K562 (cell line): Measurements from ENCODE around the gene USP15. TPM values are rescaled to one million over a fixed set of nuclear protein-coding genes. Genes with fewer than 3 reads are reported as not detected.

ENCODE experiments used
- ATF7 ChIP-seq: fragments of 450-650 bp; IDR thresholded peaks from 2 replicates; pipeline ENCODE4 v1.7.1; 2014; ENCODE audit warnings: mild to moderate bottlenecking, moderate library complexity
- MAFK ChIP-seq: IDR thresholded peaks from 2 replicates; pipeline ENCODE4 v1.6.1; 2011; ENCODE audit warnings: low read length, improper control_type of control experiment
- NCOR1 ChIP-seq: fragments of 450-650 bp; IDR thresholded peaks from 2 replicates; pipeline ENCODE4 v1.6.1; 2016; ENCODE audit warnings: mild to moderate bottlenecking, moderate library complexity
- PHB2 ChIP-seq: fragments of 450-650 bp; IDR thresholded peaks from 2 replicates; pipeline ENCODE4 v1.6.1; 2017; ENCODE audit warnings: low read depth
- PHF8 ChIP-seq: fragments of 200-600 bp; sonication (generic); IDR thresholded peaks from 2 replicates; pipeline ENCODE4 v1.6.1; 2012; ENCODE audit warnings: mixed run types, mild to moderate bottlenecking, inconsistent platforms, low read length, moderate library complexity, borderline replicate concordance
- PHTF2 ChIP-seq: fragments of 250-450 bp; sonication (Bioruptor Pico); IDR thresholded peaks from 2 replicates; pipeline ENCODE4 v1.5.0; 2021; ENCODE audit warnings: mild to moderate bottlenecking
- POLR2A ChIP-seq: fragments of 450-650 bp; conservative IDR thresholded peaks from 2 replicates; pipeline ENCODE4 v1.6.1; 2016
- RUNX1 ChIP-seq: sonication (generic); IDR thresholded peaks from 2 replicates; pipeline ENCODE4 v1.6.1; 2016; ENCODE audit warnings: antibody characterized with exemption, low read depth
- ZNF316 ChIP-seq: fragments of 450-650 bp; IDR thresholded peaks from 2 replicates; pipeline ENCODE4 v1.6.1; 2016
- ZNF584 ChIP-seq: fragments of 200-800 bp; sonication (Bioruptor generic); IDR thresholded peaks from 2 replicates; pipeline ENCODE4 v1.6.1; 2016; ENCODE audit warnings: low read depth, mild to moderate bottlenecking, missing genetic modification characterization, missing compliant biosample characterization
- ZNF668 ChIP-seq: fragments of 250-450 bp; sonication (Bioruptor Pico); IDR thresholded peaks from 2 replicates; pipeline ENCODE4 v1.8.0; 2022; ENCODE audit warnings: mild to moderate bottlenecking, inconsistent platforms
- polyA plus RNA-seq, 8 experiments: library from polyadenylated mRNA; depleted of rRNA in 4 of 8; stranded (reverse) in 5 of 8; unstranded in 3 of 8; fragments of >200 nt; fragmentation: Nextera tagmentation in 2 of 8; fragmentation: Illumina TruSeq in 1 of 8; extraction: Ambion mirVana in 2 of 8; extraction: Trizol in 1 of 8; gene quantifications; 2 replicates each; pipeline versions ENCODE4 v1.2.1 to v1.2.3, GENCODE V29; 2011 to 2014; ENCODE audit warnings: inconsistent platforms in 1 of 8, missing spikeins in 1 of 8
- total RNA-seq, 7 experiments: library from RNA; depleted of rRNA in 6 of 7; stranded (reverse); fragments of >200 nt in 6 of 7; fragmentation: Illumina TruSeq in 2 of 7; extraction: Trizol in 2 of 7; gene quantifications; 2 replicates each; pipeline versions ENCODE4 v1.2.1 to v1.2.3, GENCODE V29; 2011 to 2021; ENCODE audit warnings: low replicate concordance in 1 of 7
- TF ChIP-seq, protein P1 (sequence below): fragments of 450-650 bp; formaldehyde crosslinking; IDR thresholded peaks from 2 replicates; pipeline ENCODE4 v1.4.0; 2022; ENCODE audit warnings: missing genetic modification characterization
- TF ChIP-seq, protein P2 (sequence below): IDR thresholded peaks from 2 replicates; pipeline ENCODE4 v1.6.1; 2012; ENCODE audit warnings: low read depth, low read length, improper control_type of control experiment, borderline replicate concordance
- TF ChIP-seq, protein P3 (sequence below), 2 experiments: fragments of 450-650 bp; IDR thresholded peaks; 2 replicates each; pipeline ENCODE4 v1.6.1; 2016; ENCODE audit warnings: mild to moderate bottlenecking in 2 of 2, borderline replicate concordance in 1 of 2, low read depth in 1 of 2, moderate library complexity in 1 of 2
- TF ChIP-seq, protein P4 (sequence below): IDR thresholded peaks from 3 replicates; pipeline ENCODE4 v1.6.1; 2011; ENCODE audit warnings: borderline replicate concordance, mild to moderate bottlenecking, moderate library complexity; ENCODE audit not compliant: insufficient read length; ENCODE audit errors: extremely low read depth

The USP15 gene
- total and polyA plus RNA-seq, 9 of the 15 experiments (the other 6 are each of a cell fraction or from before 2014, with no cell fraction given), result 140 to 272 (median 182) TPM

DNA sequence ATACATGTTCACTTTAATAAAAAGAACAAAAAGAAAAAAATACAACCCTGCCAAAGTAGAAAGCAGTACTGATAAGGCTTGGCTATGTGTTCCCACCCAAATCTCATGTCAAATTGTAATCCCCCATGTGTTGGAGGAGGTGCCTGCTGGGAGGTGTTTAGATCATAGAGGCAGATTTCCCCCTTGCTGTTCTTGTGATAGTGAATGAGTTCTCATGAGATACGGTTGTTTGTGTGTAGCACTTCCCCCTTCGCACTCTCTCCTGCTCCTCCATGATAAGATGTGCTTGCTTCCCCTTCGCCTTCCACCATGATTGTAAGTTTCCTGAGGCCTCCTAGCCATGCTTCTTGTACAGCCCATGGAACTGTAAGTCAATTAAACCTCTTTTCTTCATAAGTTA, 59.9 kb downstream of the USP15 start (continued):
- no peak for TF ChIP-seq PHF8
- TF ChIP-seq PHTF2 (CRISPR knock-in tag), result no peak
- TF ChIP-seq, protein P1, sequence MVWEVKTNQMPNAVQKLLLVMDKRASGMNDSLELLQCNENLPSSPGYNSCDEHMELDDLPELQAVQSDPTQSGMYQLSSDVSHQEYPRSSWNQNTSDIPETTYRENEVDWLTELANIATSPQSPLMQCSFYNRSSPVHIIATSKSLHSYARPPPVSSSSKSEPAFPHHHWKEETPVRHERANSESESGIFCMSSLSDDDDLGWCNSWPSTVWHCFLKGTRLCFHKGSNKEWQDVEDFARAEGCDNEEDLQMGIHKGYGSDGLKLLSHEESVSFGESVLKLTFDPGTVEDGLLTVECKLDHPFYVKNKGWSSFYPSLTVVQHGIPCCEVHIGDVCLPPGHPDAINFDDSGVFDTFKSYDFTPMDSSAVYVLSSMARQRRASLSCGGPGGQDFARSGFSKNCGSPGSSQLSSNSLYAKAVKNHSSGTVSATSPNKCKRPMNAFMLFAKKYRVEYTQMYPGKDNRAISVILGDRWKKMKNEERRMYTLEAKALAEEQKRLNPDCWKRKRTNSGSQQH (CRISPR knock-in tag), result no peak
- TF ChIP-seq MAFK, result no peak
- peak; percentile 74 for TF ChIP-seq NCOR1
- no peak for TF ChIP-seq ZNF584
- TF ChIP-seq, protein P2, sequence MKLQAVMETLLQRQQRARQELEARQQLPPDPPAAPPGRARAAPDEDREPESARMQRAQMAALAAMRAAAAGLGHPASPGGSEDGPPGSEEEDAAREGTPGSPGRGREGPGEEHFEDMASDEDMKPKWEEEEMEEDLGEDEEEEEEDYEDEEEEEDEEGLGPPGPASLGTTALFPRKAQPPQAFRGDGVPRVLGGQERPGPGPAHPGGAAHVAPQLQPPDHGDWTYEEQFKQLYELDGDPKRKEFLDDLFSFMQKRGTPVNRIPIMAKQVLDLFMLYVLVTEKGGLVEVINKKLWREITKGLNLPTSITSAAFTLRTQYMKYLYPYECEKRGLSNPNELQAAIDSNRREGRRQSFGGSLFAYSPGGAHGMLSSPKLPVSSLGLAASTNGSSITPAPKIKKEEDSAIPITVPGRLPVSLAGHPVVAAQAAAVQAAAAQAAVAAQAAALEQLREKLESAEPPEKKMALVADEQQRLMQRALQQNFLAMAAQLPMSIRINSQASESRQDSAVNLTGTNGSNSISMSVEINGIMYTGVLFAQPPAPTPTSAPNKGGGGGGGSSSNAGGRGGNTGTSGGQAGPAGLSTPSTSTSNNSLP, result no peak
- TF ChIP-seq, protein P3, sequence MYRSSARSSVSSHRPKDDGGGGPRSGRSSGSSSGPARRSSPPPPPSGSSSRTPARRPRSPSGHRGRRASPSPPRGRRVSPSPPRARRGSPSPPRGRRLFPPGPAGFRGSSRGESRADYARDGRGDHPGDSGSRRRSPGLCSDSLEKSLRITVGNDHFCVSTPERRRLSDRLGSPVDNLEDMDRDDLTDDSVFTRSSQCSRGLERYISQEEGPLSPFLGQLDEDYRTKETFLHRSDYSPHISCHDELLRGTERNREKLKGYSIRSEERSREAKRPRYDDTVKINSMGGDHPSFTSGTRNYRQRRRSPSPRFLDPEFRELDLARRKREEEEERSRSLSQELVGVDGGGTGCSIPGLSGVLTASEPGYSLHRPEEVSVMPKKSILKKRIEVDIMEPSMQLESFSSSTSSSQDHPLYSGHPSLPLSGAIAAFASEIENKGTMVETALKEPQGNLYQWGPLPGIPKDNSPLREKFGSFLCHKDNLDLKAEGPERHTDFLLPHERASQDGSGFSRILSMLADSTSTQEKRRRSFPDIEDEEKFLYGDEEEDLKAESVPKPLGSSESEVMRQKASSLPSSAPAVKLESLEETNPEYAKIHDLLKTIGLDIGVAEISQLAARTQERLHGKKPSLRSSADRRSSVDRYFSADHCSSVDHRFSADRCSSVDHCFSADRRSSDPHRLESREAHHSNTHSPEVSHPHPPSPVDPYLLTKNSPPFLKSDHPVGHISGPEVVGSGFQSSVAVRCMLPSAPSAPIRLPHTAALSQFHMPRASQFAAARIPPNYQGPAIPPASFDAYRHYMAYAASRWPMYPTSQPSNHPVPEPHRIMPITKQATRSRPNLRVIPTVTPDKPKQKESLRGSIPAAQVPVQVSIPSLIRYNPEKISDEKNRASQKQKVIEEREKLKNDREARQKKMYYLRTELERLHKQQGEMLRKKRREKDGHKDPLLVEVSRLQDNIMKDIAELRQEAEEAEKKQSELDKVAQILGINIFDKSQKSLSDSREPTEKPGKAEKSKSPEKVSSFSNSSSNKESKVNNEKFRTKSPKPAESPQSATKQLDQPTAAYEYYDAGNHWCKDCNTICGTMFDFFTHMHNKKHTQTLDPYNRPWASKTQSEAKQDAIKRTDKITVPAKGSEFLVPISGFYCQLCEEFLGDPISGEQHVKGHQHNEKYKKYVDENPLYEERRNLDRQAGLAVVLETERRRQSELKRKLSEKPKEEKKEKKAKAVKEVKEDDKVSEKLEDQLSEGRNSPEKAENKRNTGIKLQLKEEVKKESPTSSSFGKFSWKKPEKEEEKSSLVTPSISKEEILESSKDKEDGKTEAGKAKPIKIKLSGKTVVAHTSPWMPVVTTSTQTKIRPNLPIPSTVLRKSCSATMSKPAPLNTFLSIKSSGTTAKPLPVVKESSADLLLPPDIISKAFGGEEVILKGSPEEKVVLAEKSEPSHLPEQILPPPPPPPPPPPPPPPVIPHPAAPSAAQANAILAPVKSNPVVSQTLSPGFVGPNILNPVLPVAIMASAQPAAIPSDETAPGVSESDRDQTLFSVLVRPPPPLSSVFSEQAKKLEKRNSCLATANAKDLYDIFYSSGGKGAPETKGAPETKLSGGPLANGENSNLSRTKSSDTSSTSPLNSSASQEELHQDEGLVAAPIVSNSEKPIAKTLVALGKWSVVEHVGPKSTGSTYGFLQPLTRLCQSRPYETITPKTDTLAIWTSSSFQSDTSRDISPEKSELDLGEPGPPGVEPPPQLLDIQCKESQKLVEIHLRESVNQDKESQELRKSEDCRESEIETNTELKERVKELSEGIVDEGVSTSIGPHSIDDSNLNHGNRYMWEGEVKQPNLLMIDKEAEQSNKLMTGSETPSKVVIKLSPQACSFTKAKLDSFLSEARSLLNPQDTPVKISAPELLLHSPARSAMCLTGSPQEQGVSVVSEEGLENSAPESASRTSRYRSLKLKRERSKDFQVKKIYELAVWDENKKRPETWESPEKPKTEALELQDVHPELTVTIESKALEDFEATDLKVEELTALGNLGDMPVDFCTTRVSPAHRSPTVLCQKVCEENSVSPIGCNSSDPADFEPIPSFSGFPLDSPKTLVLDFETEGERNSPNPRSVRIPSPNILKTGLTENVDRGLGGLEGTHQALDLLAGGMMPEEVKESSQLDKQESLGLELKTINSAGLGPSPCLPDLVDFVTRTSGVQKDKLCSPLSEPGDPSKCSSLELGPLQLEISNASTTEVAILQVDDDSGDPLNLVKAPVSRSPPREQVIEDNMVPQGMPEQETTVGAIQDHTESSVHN (IDR thresholded peaks at IDR 0.05; ENCODE audit: borderline replicate concordance in 1 of 2, low read depth in 1 of 2), result no peak
- no peak for TF ChIP-seq RUNX1
- TF ChIP-seq ATF7, result no peak
- 0 out of 2 replicates have a peak, but pooled peaks have one; percentile 44 for TF ChIP-seq POLR2A
- peak; percentile 57 for TF ChIP-seq ZNF316
- TF ChIP-seq, protein P4, sequence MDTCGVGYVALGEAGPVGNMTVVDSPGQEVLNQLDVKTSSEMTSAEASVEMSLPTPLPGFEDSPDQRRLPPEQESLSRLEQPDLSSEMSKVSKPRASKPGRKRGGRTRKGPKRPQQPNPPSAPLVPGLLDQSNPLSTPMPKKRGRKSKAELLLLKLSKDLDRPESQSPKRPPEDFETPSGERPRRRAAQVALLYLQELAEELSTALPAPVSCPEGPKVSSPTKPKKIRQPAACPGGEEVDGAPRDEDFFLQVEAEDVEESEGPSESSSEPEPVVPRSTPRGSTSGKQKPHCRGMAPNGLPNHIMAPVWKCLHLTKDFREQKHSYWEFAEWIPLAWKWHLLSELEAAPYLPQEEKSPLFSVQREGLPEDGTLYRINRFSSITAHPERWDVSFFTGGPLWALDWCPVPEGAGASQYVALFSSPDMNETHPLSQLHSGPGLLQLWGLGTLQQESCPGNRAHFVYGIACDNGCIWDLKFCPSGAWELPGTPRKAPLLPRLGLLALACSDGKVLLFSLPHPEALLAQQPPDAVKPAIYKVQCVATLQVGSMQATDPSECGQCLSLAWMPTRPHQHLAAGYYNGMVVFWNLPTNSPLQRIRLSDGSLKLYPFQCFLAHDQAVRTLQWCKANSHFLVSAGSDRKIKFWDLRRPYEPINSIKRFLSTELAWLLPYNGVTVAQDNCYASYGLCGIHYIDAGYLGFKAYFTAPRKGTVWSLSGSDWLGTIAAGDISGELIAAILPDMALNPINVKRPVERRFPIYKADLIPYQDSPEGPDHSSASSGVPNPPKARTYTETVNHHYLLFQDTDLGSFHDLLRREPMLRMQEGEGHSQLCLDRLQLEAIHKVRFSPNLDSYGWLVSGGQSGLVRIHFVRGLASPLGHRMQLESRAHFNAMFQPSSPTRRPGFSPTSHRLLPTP, result no peak
- TF ChIP-seq ZNF668 (CRISPR knock-in tag), result no peak
- no peak; the same call in 1 of the 2 replicates for TF ChIP-seq PHB2
